WTC11 (cell line): ENCODE results near the gene CT47C1. TPM values are rescaled to one million over a fixed set of nuclear protein-coding genes. Genes with fewer than 3 reads are reported as not detected.

Source experiments
- ATAC-seq: fragments of 200-7000 bp; cut with Tn5 transposase; 2 replicates; pipeline ENCODE4 v1.10.0; 2021; ENCODE audit warnings: mild to moderate bottlenecking, moderate library complexity
- CTCF ChIA-PET: fragments of 300-600 bp; sonication (Branson Sonifier 250); formaldehyde crosslinking; loops from one replicate; lab custom pipeline; 2021; ENCODE audit warnings: antibody characterized with exemption; lab: Charles Lee
- POLR2A ChIA-PET: fragments of 350-600 bp; sonication (Branson Sonifier 250); formaldehyde crosslinking; loops from one replicate; lab custom pipeline; 2021; ENCODE audit warnings: antibody characterized with exemption; lab: Charles Lee
- DNase-seq: peaks from one replicate; pipeline ENCODE4 v3.0.0; 2021; ENCODE audit warnings: low spot score
- H3K27ac Mint-ChIP-seq: 2 replicates; pipeline ENCODE4 v1.8.0; 2021; ENCODE audit warnings: mixed read lengths
- H3K27me3 Mint-ChIP-seq: 2 replicates; pipeline ENCODE4 v1.8.0; 2021; ENCODE audit warnings: low read depth, mild to moderate bottlenecking, moderate library complexity, mixed read lengths
- H3K36me3 Mint-ChIP-seq: 2 replicates; pipeline ENCODE4 v1.8.0; 2021; ENCODE audit warnings: mixed read lengths
- H3K4me1 Mint-ChIP-seq: 2 replicates; pipeline ENCODE4 v1.8.0; 2022; ENCODE audit warnings: mixed read lengths
- H3K4me3 Mint-ChIP-seq: 2 replicates; pipeline ENCODE4 v1.8.0; 2021; ENCODE audit warnings: mild to moderate bottlenecking, moderate library complexity, mixed read lengths
- H3K9me3 Mint-ChIP-seq: 2 replicates; pipeline ENCODE4 v1.8.0; 2021; ENCODE audit warnings: mixed read lengths
- ARID4B ChIP-seq: sonication (generic); formaldehyde crosslinking; IDR thresholded peaks from 2 replicates; pipeline ENCODE4 v1.8.0; 2023; ENCODE audit warnings: missing genetic modification reagents, mild to moderate bottlenecking, borderline replicate concordance
- ATF6 ChIP-seq: sonication (generic); formaldehyde crosslinking; IDR thresholded peaks from 2 replicates; pipeline ENCODE4 v1.8.1; 2023; ENCODE audit warnings: mild to moderate bottlenecking, missing genetic modification reagents
- CREM ChIP-seq: sonication (generic); formaldehyde crosslinking; IDR thresholded peaks from 2 replicates; pipeline ENCODE4 v1.8.1; 2022; ENCODE audit warnings: mild to moderate bottlenecking, missing genetic modification reagents, moderate library complexity
- CTCF ChIP-seq: fragments of 200-600 bp; IDR thresholded peaks from 2 replicates; pipeline ENCODE4 v1.8.0; 2022; ENCODE audit warnings: antibody characterized with exemption
- E2F1 ChIP-seq: sonication (generic); formaldehyde crosslinking; IDR thresholded peaks from 2 replicates; pipeline ENCODE4 v1.8.0; 2022; ENCODE audit warnings: mild to moderate bottlenecking, missing genetic modification reagents
- ELF4 ChIP-seq: sonication (generic); formaldehyde crosslinking; IDR thresholded peaks from 2 replicates; pipeline ENCODE4 v1.8.1; 2022; ENCODE audit warnings: low read depth, mild to moderate bottlenecking, moderate library complexity, missing genetic modification reagents
- ERG ChIP-seq: fragments of 250-450 bp; sonication (Bioruptor Pico); IDR thresholded peaks from 2 replicates; pipeline ENCODE4 v1.8.0; 2021; ENCODE audit warnings: mild to moderate bottlenecking
- FOXJ3 ChIP-seq: sonication (generic); formaldehyde crosslinking; IDR thresholded peaks from 2 replicates; pipeline ENCODE4 v1.9.0; 2021; ENCODE audit warnings: missing genetic modification reagents, mild to moderate bottlenecking, borderline replicate concordance
- FOXK1 ChIP-seq: sonication (generic); formaldehyde crosslinking; IDR thresholded peaks from 2 replicates; pipeline ENCODE4 v1.8.0; 2022; ENCODE audit warnings: mild to moderate bottlenecking, moderate library complexity, missing genetic modification reagents
- GABPB1 ChIP-seq: sonication (generic); formaldehyde crosslinking; IDR thresholded peaks from 2 replicates; pipeline ENCODE4 v1.8.1; 2023; ENCODE audit warnings: mild to moderate bottlenecking, missing genetic modification reagents
- MXD4 ChIP-seq: fragments of 250-450 bp; sonication (Bioruptor Pico); IDR thresholded peaks from 2 replicates; pipeline ENCODE4 v1.8.0; 2021; ENCODE audit warnings: mild to moderate bottlenecking, moderate library complexity, borderline replicate concordance
- SP1 ChIP-seq: sonication (generic); formaldehyde crosslinking; conservative IDR thresholded peaks from 2 replicates; pipeline ENCODE4 v1.8.1; 2022; ENCODE audit warnings: missing genetic modification reagents
- ZNF138 ChIP-seq: sonication (generic); formaldehyde crosslinking; conservative IDR thresholded peaks from 2 replicates; pipeline ENCODE4 v1.8.1; 2022; ENCODE audit warnings: mild to moderate bottlenecking, moderate library complexity, missing genetic modification reagents
- total RNA-seq: library from RNA; stranded (reverse); gene quantifications from 3 replicates; pipeline ENCODE4 v1.2.3, GENCODE V29; 2021
- TF ChIP-seq, protein P1 (sequence below): sonication (generic); formaldehyde crosslinking; IDR thresholded peaks from 2 replicates; pipeline ENCODE4 v1.8.1; 2023; ENCODE audit warnings: mild to moderate bottlenecking, missing genetic modification reagents, moderate library complexity
- TF ChIP-seq, protein P2 (sequence below): sonication (generic); formaldehyde crosslinking; IDR thresholded peaks from 2 replicates; pipeline ENCODE4 v1.8.1; 2023; ENCODE audit warnings: mild to moderate bottlenecking, moderate library complexity, missing genetic modification reagents
- TF ChIP-seq, protein P3 (sequence below): sonication (generic); formaldehyde crosslinking; IDR thresholded peaks from 2 replicates; pipeline ENCODE4 v1.8.1; 2022; ENCODE audit warnings: missing genetic modification reagents, borderline replicate concordance

Gene CT47C1
- total RNA-seq, 1 experiment from 2014 or later, result not detected

DNA sequence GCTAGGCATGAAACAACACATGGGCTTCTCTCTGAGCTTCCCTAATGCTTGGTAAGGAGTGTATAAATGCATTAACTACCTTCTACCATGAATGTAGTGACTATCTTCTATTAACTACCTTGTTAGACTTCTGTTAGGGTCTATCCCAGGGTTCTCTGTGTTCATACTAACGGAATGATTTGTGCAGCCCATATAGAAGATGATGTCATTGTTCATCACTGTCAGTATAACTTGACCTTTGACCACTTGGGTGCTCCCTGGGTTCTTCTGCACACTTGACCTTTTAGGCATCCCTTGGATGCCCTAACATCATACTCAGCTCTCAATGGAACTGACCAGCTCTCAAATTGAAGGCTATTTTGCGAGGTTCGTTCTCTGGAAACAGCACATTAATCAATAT, 30.8 kb upstream of the CT47C1 start (continued):
- TF ChIP-seq CTCF, result no peak

DNA sequence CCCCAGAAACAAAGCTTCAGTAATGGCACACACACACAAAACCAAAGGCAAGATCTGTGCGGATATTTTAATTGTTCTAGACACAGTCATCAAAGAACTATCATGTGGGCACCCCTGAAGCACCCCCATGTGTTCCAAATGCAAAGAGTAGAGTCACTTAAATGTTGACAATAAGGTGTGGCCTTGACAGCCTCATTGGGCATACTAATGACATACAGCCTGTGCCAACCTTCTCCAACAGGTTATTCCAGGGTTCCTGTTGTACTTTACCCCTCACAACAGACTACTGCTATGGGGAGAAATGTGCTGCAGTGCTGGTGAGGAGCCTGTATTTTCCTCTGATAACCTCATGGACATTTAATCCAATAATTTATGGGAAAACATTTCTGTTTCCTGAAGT, 29.8 kb upstream of the CT47C1 start:
- no peak overlapping the region for H3K27ac Mint-ChIP-seq
- TF ChIP-seq FOXJ3 (CRISPR knock-in tag) (no peak), MXD4 (CRISPR knock-in tag) (no peak), ZNF138 (CRISPR knock-in tag) (no peak), GABPB1 (CRISPR knock-in tag) (no peak), ELF4 (CRISPR knock-in tag) (no peak), SP1 (CRISPR knock-in tag) (no peak)
- TF ChIP-seq, protein P1, sequence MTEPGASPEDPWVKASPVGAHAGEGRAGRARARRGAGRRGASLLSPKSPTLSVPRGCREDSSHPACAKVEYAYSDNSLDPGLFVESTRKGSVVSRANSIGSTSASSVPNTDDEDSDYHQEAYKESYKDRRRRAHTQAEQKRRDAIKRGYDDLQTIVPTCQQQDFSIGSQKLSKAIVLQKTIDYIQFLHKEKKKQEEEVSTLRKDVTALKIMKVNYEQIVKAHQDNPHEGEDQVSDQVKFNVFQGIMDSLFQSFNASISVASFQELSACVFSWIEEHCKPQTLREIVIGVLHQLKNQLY (CRISPR knock-in tag), result no peak
- DNase-seq (no peak), ATAC-seq (no peak)
- H3K36me3 Mint-ChIP-seq, result no peaks in the 10 kb centered on the region
- no peak overlapping the region for H3K4me3 Mint-ChIP-seq
- ChIA-PET POLR2A (no interaction called here), CTCF (no interaction called here)
- H3K4me1 Mint-ChIP-seq, result peaks cover 4% of the 10 kb centered on the region; the same call in 1 of the 2 replicates
- no peaks in the 10 kb centered on the region; the same call in 1 of the 2 replicates for H3K27me3 Mint-ChIP-seq
- H3K9me3 Mint-ChIP-seq, result no peaks in the 10 kb centered on the region

GRCh38 chrX:119045884-119046283, 26.9 kb upstream of the CT47C1 start:
- ATAC-seq (no peak), DNase-seq (no peak)
- TF ChIP-seq, protein P2, sequence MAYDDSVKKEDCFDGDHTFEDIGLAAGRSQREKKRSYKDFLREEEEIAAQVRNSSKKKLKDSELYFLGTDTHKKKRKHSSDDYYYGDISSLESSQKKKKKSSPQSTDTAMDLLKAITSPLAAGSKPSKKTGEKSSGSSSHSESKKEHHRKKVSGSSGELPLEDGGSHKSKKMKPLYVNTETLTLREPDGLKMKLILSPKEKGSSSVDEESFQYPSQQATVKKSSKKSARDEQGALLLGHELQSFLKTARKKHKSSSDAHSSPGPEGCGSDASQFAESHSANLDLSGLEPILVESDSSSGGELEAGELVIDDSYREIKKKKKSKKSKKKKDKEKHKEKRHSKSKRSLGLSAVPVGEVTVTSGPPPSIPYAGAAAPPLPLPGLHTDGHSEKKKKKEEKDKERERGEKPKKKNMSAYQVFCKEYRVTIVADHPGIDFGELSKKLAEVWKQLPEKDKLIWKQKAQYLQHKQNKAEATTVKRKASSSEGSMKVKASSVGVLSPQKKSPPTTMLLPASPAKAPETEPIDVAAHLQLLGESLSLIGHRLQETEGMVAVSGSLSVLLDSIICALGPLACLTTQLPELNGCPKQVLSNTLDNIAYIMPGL (CRISPR knock-in tag), result no peak
- TF ChIP-seq ATF6 (CRISPR knock-in tag) (no peak), ERG (CRISPR knock-in tag) (no peak), ARID4B (no peak), FOXK1 (no peak), E2F1 (no peak), CREM (CRISPR knock-in tag) (no peak)
- TF ChIP-seq, protein P3, sequence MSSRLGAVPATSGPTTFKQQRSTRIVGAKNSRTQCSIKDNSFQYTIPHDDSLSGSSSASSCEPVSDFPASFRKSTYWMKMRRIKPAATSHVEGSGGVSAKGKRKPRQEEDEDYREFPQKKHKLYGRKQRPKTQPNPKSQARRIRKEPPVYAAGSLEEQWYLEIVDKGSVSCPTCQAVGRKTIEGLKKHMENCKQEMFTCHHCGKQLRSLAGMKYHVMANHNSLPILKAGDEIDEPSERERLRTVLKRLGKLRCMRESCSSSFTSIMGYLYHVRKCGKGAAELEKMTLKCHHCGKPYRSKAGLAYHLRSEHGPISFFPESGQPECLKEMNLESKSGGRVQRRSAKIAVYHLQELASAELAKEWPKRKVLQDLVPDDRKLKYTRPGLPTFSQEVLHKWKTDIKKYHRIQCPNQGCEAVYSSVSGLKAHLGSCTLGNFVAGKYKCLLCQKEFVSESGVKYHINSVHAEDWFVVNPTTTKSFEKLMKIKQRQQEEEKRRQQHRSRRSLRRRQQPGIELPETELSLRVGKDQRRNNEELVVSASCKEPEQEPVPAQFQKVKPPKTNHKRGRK (CRISPR knock-in tag), result no peak
- ChIA-PET CTCF (no interaction called here), POLR2A (no interaction called here)
- Mint-ChIP-seq H3K4me3 (no peak overlapping the region), H3K27ac (no peak overlapping the region), H3K36me3 (no peaks in the 10 kb centered on the region), H3K9me3 (no peaks in the 10 kb centered on the region), H3K27me3 (no peaks in the 10 kb centered on the region; the same call in none of the 2 replicates), H3K4me1 (no peaks in the 10 kb centered on the region)
